Posterior cingulate gyrus (tissue), 11 donors: ENCODE measurements around the gene MRM1.
A peak's percentile ranks its signal among the peaks of the same experiment; 100 is the strongest.

ENCODE experiments used
- DNase-seq, 10 donors: peaks; one replicate each; pipeline versions ENCODE4 v3.0.0 to v3.0.0-alpha.2; 2020 to 2021; ENCODE audit warnings: mixed read lengths in 3 of 10
- intact Hi-C: fragments of 100-400 bp; cut with DNase I; formaldehyde crosslinking; loops from one replicate; pipeline ENCODE4 v1.15.1; 2023

MRM1 gene

GRCh38 chr17:36625188-36625587 is 23.8 kb downstream of the MRM1 start:
- DNase-seq, result no peak
- intact Hi-C loops, result loop anchor here (10.0 kb wide), 1 partner anchor 80 kb away; no protein-coding TSS in a partner anchor

DNA sequence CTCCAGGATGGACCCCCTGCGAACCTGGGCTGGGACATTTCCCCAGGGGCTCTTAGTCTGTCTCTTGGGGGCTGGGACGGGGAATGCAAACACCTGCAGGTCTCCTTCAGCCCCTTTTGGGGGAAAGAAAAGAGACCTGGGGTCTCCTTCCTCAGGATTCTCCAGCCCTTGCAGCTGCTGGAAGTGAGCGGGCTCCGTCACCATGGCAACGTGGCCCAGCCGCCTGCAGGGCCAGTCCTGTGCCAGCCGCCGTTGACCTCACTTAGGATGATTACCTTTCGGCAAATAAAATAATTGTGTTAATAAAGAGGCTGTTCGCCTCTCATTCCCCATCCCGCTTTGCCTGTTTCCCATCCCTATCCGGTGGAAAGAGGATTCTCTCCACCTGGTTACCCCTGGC is 25.7 kb downstream of the MRM1 start:
- intact Hi-C loops, result loop anchor here (10.0 kb wide), 1 partner anchor 78 kb away; no protein-coding TSS in a partner anchor
- DNase-seq, result no peak

DNA sequence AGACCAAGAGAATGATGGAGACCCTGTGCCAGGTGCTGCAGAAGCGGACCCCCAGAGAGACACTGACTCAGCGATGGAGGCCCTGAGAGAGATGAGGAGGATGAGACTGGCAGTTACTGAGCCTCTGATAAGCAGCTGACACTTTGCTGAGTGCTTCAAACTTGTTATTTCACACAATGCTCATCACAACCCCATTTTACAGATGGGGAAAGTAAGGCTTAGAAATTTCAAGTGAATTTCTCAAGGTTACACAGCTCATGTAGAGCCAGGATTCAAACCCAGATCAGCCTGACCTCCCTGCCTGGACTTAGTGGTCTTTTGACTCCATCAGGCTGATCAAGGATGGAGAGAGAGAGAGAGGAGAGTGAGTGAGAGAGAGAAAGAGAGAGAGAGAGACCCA is 27.2 kb downstream of the MRM1 start:
- intact Hi-C loops, result loop anchor here (2.0 to 10.0 kb wide), 2 partner anchors 76 to 592 kb away; no protein-coding TSS in a partner anchor

GRCh38 chr17:36629252-36629847 is 28.0 kb downstream of the MRM1 start:
- peak; percentile 64 to 96 (median 84) for DNase-seq
- intact Hi-C loops, result loop anchor here (1.0 to 10.0 kb wide), 3 partner anchors 75 to 591 kb away; no protein-coding TSS in a partner anchor

More for the DNA sequence above, 27.2 kb downstream of the MRM1 start:
- no peak for DNase-seq

DNA sequence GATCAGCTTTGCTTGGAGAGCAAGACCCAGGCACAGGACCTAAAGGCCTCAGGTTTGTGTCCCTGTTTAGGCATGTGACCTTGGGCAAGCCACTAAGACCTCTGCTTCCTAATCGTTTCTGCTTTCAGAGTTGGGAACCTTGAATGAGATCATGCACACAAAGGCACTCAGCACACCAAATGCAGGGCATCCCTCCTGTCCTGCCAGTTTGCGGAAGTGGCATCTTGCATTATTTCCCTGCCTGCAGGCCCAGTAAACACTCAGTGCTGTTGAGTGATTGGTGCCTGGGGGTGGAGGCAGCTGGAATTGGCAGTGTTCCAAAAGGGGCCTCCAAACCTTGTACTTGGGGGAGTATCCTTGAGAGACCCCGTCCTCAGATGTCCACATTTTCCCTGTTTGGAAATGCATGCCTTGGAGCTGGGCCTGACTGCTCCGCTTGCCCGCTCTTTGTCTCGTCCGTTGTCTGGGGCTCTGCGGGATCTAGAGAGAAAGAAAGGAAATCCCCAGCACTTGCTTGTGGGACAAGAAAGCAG is 28.7 kb downstream of the MRM1 start:
- intact Hi-C loops, result loop anchor here (1.0 to 10.0 kb wide), 3 partner anchors 75 to 591 kb away; no protein-coding TSS in a partner anchor
- no peak for DNase-seq

GRCh38 chr17:36631022-36631421 is 29.6 kb downstream of the MRM1 start:
- DNase-seq, result no peak
- intact Hi-C loops, result no loop called here

DNA sequence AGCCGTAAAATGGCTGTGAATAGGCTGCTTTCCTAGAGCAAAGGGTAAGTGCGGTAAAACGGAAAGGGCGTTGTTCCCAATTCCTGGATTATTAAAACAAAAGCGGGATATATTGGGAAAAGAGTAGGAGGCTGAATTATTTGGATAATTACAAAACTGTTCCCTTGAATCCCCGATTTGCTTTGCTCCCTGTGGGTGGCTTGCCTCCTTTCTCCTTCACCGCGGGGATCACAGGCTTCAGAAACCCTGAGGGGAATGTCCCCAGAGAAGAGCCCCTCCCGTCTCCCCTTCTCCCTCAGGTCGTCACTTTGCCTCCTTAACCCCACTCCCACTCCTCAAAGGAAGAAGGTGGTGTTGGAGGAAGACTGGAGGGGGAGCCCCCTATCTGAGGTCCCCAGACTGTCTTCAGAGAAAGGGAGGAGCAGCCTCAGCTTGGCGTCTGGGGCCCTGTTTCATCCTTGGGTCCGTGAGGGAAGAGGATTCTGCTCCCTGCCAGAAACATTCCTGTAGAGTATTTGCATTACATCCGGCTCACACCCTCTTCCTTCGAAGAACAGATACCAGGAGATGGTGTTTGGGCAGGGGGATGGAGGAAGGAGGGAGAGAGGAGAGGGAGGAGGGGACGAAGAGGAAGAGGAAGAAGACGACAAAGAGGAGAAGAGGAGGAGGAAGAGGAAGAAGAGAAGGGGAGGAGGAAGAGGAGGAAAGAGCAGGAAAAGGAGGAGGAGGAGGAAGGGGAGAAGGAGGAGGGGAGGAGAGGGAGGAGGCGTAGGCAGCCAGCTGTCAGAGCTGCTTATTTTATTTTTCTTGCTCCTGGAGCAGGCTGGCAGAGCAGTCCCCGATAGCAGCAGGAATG is 31.8 kb downstream of the MRM1 start:
- intact Hi-C loops, result no loop called here
- DNase-seq, result no peak

GRCh38 chr17:36640346-36640745 is 39.0 kb downstream of the MRM1 start:
- no peak for DNase-seq

GRCh38 chr17:36640836-36641235 is 39.5 kb downstream of the MRM1 start:
- intact Hi-C loops, result no loop called here
- DNase-seq, result no peak

More at GRCh38 chr17:36640346-36640745, 39.0 kb downstream of the MRM1 start:
- intact Hi-C loops, result no loop called here

- DNase-seq, result peak in 1 of 10 donors; percentile 71
- intact Hi-C loops, result no loop called here
These were observed 40.0 kb downstream of the MRM1 start for GRCh38 chr17:36641331-36641876.

- intact Hi-C loops, result no loop called here
- no peak for DNase-seq
These were observed 40.8 kb downstream of the MRM1 start for GRCh38 chr17:36641877-36642845.

GRCh38 chr17:36643086-36643685 is 41.8 kb downstream of the MRM1 start:
- intact Hi-C loops, result no loop called here
- no peak for DNase-seq

GRCh38 chr17:36645422-36645821 is 44.0 kb downstream of the MRM1 start:
- no peak for DNase-seq
- intact Hi-C loops, result no loop called here

DNA sequence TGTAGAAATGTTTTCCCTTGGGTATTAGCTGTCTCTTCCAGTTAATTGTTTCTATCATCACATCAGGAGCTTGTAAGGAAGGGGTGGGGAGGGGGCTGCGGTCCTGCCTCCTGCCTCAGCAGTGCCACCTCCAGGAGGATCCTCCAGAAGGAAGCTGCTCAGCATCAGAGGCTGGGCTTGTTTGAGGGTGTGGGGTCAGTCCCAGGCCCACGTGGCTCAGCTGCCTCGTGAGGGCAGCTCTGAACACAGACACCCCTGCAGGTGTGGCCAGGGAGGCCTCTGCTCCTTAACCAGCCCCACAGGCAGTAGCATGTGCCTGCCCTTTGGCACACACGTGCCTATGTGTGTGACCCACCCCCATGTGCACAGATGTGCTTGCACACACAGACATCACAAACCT is 46.3 kb downstream of the MRM1 start:
- peak in 1 of 10 donors; percentile 23 for DNase-seq
- intact Hi-C loops, result no loop called here

GRCh38 chr17:36650096-36650775 is 48.9 kb downstream of the MRM1 start:
- DNase-seq, result no peak
- intact Hi-C loops, result no loop called here

DNA sequence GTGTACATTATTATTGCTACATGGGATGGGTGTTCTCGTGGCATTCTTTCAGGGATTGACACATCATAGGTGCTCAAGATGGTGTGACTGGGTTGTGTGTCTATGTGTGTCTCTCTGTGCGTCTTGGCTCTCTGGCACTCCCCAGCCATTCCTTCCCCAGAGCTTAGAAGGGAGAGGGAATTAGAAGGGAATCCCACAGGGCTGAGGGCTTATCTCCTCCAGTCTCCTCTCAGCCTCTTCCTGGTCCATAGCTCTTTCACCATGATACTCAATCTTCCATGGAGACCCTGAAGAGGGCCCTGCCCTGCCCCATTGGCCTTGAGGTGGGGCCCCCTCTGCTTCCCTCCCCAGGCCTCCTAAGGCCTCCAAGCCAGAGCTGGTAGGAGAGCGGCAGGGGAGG is 52.0 kb downstream of the MRM1 start:
- intact Hi-C loops, result no loop called here
- DNase-seq, result peak in 1 of 10 donors; percentile 38

GRCh38 chr17:36653856-36654255 is 52.5 kb downstream of the MRM1 start:
- intact Hi-C loops, result no loop called here
- no peak for DNase-seq

GRCh38 chr17:36655726-36656125 is 54.3 kb downstream of the MRM1 start:
- DNase-seq, result no peak
- intact Hi-C loops, result no loop called here

DNA sequence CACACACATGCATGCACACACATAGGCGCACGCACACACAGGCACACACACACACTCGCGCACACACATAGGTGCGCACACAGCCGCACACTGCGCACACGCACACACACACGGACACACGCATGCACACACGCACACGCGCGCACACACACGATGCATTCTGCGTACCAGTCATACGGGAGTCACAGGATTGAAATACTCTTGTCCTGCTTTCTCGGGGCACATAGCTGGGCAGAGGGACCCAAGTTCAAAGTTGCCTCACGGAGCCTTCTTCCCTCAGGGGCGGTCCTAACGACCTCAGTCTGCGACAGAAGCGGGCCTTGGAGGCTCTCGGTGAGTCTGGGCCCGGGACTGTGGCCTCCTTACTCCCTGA is 56.0 kb downstream of the MRM1 start:
- no peak for DNase-seq
- intact Hi-C loops, result no loop called here
